Liver (tissue), 9 donors: ENCODE measurements around the gene SRSF8. TPM values are rescaled to one million over a fixed set of nuclear protein-coding genes. Genes with fewer than 3 reads are reported as not detected.

Source experiments
- DNase-seq: peaks from one replicate; pipeline ENCODE4 v3.0.0-alpha.2; 2017; ENCODE audit warnings: low spot score
- H3K27ac ChIP-seq, 2 donors: one replicate each; pipeline ENCODE4 v1.7.0; 2013; ENCODE audit warnings: inconsistent platforms in 2 of 2, low read length in 2 of 2, control low read depth in 1 of 2, low read depth in 1 of 2, mild to moderate bottlenecking in 1 of 2
- H3K27me3 ChIP-seq, 4 donors: one replicate each; pipeline versions ENCODE4 v1.6.1 to v1.7.0; 2013; ENCODE audit warnings: low read length in 3 of 4, inconsistent platforms in 1 of 4, mild to moderate bottlenecking in 1 of 4, moderate library complexity in 1 of 4; ENCODE audit not compliant: control insufficient read depth in 4 of 4, insufficient read depth in 4 of 4
- H3K36me3 ChIP-seq, 4 donors: one replicate each; pipeline versions ENCODE4 v1.6.1 to v1.7.0; 2013; ENCODE audit warnings: low read length in 3 of 4, mild to moderate bottlenecking in 3 of 4, low read depth in 1 of 4, moderate library complexity in 1 of 4; ENCODE audit not compliant: control insufficient read depth in 4 of 4, insufficient read depth in 3 of 4
- H3K4me1 ChIP-seq, 4 donors: one replicate each; pipeline versions ENCODE4 v1.6.1 to v1.7.0; 2013; ENCODE audit warnings: low read length in 3 of 4, mild to moderate bottlenecking in 3 of 4, moderate library complexity in 1 of 4; ENCODE audit not compliant: control insufficient read depth in 4 of 4, insufficient read depth in 4 of 4
- H3K4me3 ChIP-seq, 3 donors: one replicate each; pipeline versions ENCODE4 v1.6.1 to v1.7.0; 2013; ENCODE audit warnings: low read length in 3 of 3, control low read depth in 1 of 3, low read depth in 1 of 3, mild to moderate bottlenecking in 1 of 3
- H3K9ac ChIP-seq, 2 donors: one replicate each; pipeline ENCODE4 v1.7.0; 2013; ENCODE audit warnings: low read length in 2 of 2, mild to moderate bottlenecking in 2 of 2, moderate library complexity in 2 of 2, control low read depth in 1 of 2, low read depth in 1 of 2
- H3K9me3 ChIP-seq, 4 donors: one replicate each; pipeline versions ENCODE4 v1.6.1 to v1.7.0; 2013; ENCODE audit warnings: low read length in 3 of 4; ENCODE audit not compliant: control insufficient read depth in 4 of 4
- FOXA2 ChIP-seq: IDR thresholded peaks from 2 replicates; pipeline ENCODE4 v1.6.1; 2016; ENCODE audit warnings: antibody characterized with exemption
- HNF4A ChIP-seq, 2 donors: conservative IDR thresholded peaks; 2 replicates each; pipeline ENCODE4 v1.6.1; 2016; ENCODE audit warnings: antibody characterized with exemption in 2 of 2, mild to moderate bottlenecking in 2 of 2
- TAF1 ChIP-seq: conservative IDR thresholded peaks from 2 replicates; pipeline ENCODE4 v1.6.1; 2016; ENCODE audit warnings: antibody characterized with exemption, mild to moderate bottlenecking
- WGBS: extraction: QIAGEN DNeasy Blood & Tissue Kit; methylation state at CpG from one replicate; pipeline ENCODE4 v1.1.7; 2013; 5-methylcytosine and 5-hydroxymethylcytosine counted together
- polyA plus RNA-seq, 2 donors: library from polyadenylated mRNA; stranded (reverse) in 1 of 2; unstranded in 1 of 2; fragments of 200-250 nt in 1 of 2; fragments of >200 nt in 1 of 2; fragmentation: Nextera tagmentation in 1 of 2; extraction: Ambion mirVana in 1 of 2; gene quantifications; one replicate each; pipeline versions ENCODE4 v1.2.1 to v1.2.3, GENCODE V29; 2013 to 2015
- total RNA-seq, 2 donors: library from RNA; depleted of rRNA; stranded (reverse); fragments of >200 nt; gene quantifications; one replicate each; pipeline ENCODE4 v1.2.3, GENCODE V29; 2014
- TF ChIP-seq, protein P1 (sequence below): IDR thresholded peaks from 2 replicates; pipeline ENCODE4 v1.6.1; 2016; ENCODE audit warnings: antibody characterized with exemption
- TF ChIP-seq, protein P2 (sequence below): IDR thresholded peaks from 2 replicates; pipeline ENCODE4 v1.6.1; 2016; ENCODE audit warnings: antibody characterized with exemption, mild to moderate bottlenecking
- donor health status: healthy.
- donor health status: healthy.
- donor health status: healthy.
- donor health status: healthy.
- donor health status: healthy.

Gene SRSF8
- total and polyA plus RNA-seq, 4 donors = 15.4 to 31.8 (median 17.8) TPM

DNA sequence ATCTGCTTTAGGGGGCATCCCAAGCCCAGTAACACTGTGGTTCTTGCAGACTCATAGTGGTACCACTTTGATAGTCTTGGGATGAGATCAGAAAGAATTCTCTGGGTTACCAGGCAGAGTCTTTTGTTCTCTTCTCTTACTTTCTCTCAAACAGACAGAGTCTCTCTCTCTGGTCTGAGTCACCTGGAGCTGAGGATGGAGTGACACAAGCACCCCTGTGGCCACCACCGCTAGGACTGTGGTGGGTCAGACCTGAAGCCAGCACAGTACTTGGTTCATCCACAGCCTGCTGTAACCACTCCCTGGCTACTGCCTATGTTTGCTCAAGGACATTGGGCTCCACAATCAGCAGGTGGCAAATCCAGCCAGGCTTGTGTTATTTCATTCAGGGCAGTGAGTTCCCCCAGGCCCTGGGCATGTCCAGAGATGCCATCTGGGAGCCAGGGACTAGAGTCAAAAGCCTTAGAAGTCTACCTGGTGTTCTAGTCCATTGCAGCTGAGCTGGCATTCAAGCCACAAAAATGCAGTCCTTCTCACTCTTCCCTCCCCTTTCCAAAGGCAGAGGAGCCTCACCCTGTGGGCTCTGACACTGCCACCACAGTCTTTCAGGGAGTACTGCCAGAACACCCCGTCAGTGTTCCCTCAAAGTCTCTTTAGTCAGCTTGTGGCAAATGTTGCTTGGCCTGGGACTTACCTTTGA, 52.8 kb downstream of the SRSF8 start:
- Histone ChIP-seq H3K4me3 (no peak overlapping the region), H3K36me3 (no peaks in the 10 kb centered on the region), H3K27ac (no peak overlapping the region), H3K9ac (no peak overlapping the region), H3K9me3 (no peaks in the 10 kb centered on the region), H3K27me3 (no peaks in the 10 kb centered on the region), H3K4me1 (no peaks in the 10 kb centered on the region)
- no peak for TF ChIP-seq TAF1
- no peak for TF ChIP-seq HNF4A (conservative IDR thresholded peaks at IDR 0.05)
- TF ChIP-seq FOXA2 = no peak
- TF ChIP-seq, protein P1, sequence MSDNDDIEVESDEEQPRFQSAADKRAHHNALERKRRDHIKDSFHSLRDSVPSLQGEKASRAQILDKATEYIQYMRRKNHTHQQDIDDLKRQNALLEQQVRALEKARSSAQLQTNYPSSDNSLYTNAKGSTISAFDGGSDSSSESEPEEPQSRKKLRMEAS = no peak
- TF ChIP-seq, protein P2, sequence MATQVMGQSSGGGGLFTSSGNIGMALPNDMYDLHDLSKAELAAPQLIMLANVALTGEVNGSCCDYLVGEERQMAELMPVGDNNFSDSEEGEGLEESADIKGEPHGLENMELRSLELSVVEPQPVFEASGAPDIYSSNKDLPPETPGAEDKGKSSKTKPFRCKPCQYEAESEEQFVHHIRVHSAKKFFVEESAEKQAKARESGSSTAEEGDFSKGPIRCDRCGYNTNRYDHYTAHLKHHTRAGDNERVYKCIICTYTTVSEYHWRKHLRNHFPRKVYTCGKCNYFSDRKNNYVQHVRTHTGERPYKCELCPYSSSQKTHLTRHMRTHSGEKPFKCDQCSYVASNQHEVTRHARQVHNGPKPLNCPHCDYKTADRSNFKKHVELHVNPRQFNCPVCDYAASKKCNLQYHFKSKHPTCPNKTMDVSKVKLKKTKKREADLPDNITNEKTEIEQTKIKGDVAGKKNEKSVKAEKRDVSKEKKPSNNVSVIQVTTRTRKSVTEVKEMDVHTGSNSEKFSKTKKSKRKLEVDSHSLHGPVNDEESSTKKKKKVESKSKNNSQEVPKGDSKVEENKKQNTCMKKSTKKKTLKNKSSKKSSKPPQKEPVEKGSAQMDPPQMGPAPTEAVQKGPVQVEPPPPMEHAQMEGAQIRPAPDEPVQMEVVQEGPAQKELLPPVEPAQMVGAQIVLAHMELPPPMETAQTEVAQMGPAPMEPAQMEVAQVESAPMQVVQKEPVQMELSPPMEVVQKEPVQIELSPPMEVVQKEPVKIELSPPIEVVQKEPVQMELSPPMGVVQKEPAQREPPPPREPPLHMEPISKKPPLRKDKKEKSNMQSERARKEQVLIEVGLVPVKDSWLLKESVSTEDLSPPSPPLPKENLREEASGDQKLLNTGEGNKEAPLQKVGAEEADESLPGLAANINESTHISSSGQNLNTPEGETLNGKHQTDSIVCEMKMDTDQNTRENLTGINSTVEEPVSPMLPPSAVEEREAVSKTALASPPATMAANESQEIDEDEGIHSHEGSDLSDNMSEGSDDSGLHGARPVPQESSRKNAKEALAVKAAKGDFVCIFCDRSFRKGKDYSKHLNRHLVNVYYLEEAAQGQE = no peak
- no peak for DNase-seq
- WGBS = 91% methylated on average over 2 of the region's 2 CpGs

Other genes with a start within 250 kb of the SRSF8 start
- gene CWC15, start 93.4 kb upstream of the SRSF8 start, total RNA-seq = 10 to 100 TPM; 19.7 to 22.1 TPM
- 10 to 100 TPM; 17.6 to 47.0 TPM for gene CWC15, start 93.4 kb upstream of the SRSF8 start, polyA plus RNA-seq
- under 1 TPM; 0.17 to 0.23 TPM for gene KDM4D, start 93.2 kb upstream of the SRSF8 start, total RNA-seq
- under 1 TPM; 0.11 to 0.17 TPM for gene KDM4D, start 93.2 kb upstream of the SRSF8 start, polyA plus RNA-seq
- gene KDM4E, start 41.7 kb upstream of the SRSF8 start, total RNA-seq = not detected
- gene KDM4E, start 41.7 kb upstream of the SRSF8 start, polyA plus RNA-seq = not detected
- not detected for gene KDM4F, start 17.5 kb upstream of the SRSF8 start, total RNA-seq
- gene KDM4F, start 17.5 kb upstream of the SRSF8 start, polyA plus RNA-seq = not detected
- 10 to 100 TPM in 1 of 2 donors, 1 to 10 TPM in 1; 6.6 to 35.6 TPM for gene ENDOD1, start 22.9 kb downstream of the SRSF8 start, total RNA-seq
- gene ENDOD1, start 22.9 kb downstream of the SRSF8 start, polyA plus RNA-seq = 1 to 10 TPM; 2.2 to 5.1 TPM
- 10 to 100 TPM in 1 of 2 donors, 1 to 10 TPM in 1; 3.8 to 46.6 TPM for gene SESN3, start 164.3 kb downstream of the SRSF8 start, total RNA-seq
- gene SESN3, start 164.3 kb downstream of the SRSF8 start, polyA plus RNA-seq = 1 to 10 TPM in 1 of 2 donors, under 1 TPM in 1; 0.85 to 1.3 TPM